HT-29 (cell line): ENCODE measurements around the gene TFPI. TPM values are rescaled to one million over a fixed set of nuclear protein-coding genes. Genes with fewer than 3 reads are reported as not detected.

ENCODE experiments used
- DNase-seq: peaks from one replicate; pipeline ENCODE4 v3.0.0-alpha.2; 2015; ENCODE audit warnings: low spot score
- small RNA-seq: library from RNA; depleted of rRNA; stranded (forward); fragments of <200 nt; gene quantifications from one replicate; pipeline ENCODE3, GENCODE V24; 2014
- total RNA-seq: library from RNA; depleted of rRNA; stranded (reverse); fragments of >200 nt; shearing (Covaris generic); gene quantifications from 2 replicates; pipeline ENCODE4 v1.2.3, GENCODE V29; 2014; rRNA removed

Gene TFPI
- total RNA-seq, 1 experiment from 2014 or later, result 30.4 TPM

DNA sequence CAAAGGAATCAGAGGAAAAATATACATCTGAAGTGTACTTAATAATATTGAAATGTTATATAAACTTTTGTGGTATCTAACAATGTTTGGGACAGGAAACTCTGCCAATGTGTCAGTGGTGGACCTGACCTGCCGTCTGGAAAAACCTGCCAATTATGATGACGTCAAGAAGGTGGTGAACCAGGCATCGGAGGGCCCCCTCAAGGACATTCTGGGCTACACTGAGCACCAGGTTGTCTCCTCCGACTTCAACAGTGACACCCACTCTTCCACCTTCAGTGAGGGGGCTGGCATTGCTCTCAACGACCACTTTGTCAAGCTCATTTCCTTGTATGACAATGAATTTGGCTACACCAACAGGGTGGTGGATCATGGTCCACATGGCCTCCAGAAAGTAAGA, 138.8 kb downstream of the TFPI start:
- DNase-seq, result no peak

Small RNA genes lying within 50 kb of the gene (small RNA-seq; reads per million reads assigned to genes)
- not detected for gene GAPDHP59

Other genes with a start within 250 kb of the TFPI start
- gene CALCRL, start 106.2 kb downstream of the TFPI start, total RNA-seq, result not detected in 2 replicates